HUES6 (cell line): ENCODE results near the gene TRIP13.
"Not testable (repeated sequence)": the region's sequence is repeated elsewhere in the genome, so short reads cannot be mapped to it uniquely, and the experiment has no call there.

Experiments used
- H3K27ac ChIP-seq: 2 replicates; pipeline ENCODE4 v1.7.0; 2013; ENCODE audit warnings: low read depth, mild to moderate bottlenecking, low read length, inconsistent platforms
- H3K27me3 ChIP-seq: 2 replicates; pipeline ENCODE4 v1.6.1; 2013; ENCODE audit warnings: low read length; ENCODE audit not compliant: control insufficient read depth, insufficient read depth
- H3K36me3 ChIP-seq: 2 replicates; pipeline ENCODE4 v1.6.1; 2013; ENCODE audit warnings: low read length; ENCODE audit not compliant: control insufficient read depth, insufficient read depth
- H3K4me1 ChIP-seq: 2 replicates; pipeline ENCODE4 v1.6.1; 2013; ENCODE audit warnings: low read length; ENCODE audit not compliant: control insufficient read depth, insufficient read depth
- H3K4me3 ChIP-seq: 2 replicates; pipeline ENCODE4 v1.5.1; 2013; ENCODE audit warnings: low read depth, low read length
- H3K9ac ChIP-seq: one replicate; pipeline ENCODE4 v1.6.1; 2013; ENCODE audit warnings: mild to moderate bottlenecking, low read length
- H3K9me3 ChIP-seq: 2 replicates; pipeline ENCODE4 v1.6.1; 2013; ENCODE audit warnings: low read depth, low read length; ENCODE audit not compliant: control insufficient read depth, insufficient read depth

The TRIP13 gene

GRCh38 chr5:876398-877365 lies 16.0 kb upstream of the TRIP13 start:
- Histone ChIP-seq H3K27ac (no peak overlapping the region), H3K4me1 (no peaks in the 10 kb centered on the region), H3K4me3 (no peak overlapping the region), H3K27me3 (no peaks in the 10 kb centered on the region), H3K9ac (no peak overlapping the region), H3K9me3 (no peaks in the 10 kb centered on the region), H3K36me3 (peaks cover 78% of the 10 kb centered on the region)

GRCh38 chr5:878125-878524 lies 14.6 kb upstream of the TRIP13 start:
- Histone ChIP-seq H3K9me3 (no peaks in the 10 kb centered on the region), H3K4me1 (no peaks in the 10 kb centered on the region), H3K9ac (no peak overlapping the region), H3K27me3 (no peaks in the 10 kb centered on the region), H3K4me3 (no peak overlapping the region), H3K36me3 (peaks cover 78% of the 10 kb centered on the region), H3K27ac (no peak overlapping the region)

GRCh38 chr5:878677-879076 lies 14.0 kb upstream of the TRIP13 start:
- peaks cover 78% of the 10 kb centered on the region for H3K36me3 ChIP-seq
- not testable (repeated sequence) for H3K4me1 ChIP-seq, H3K27ac ChIP-seq, H3K9ac ChIP-seq, H3K9me3 ChIP-seq, H3K27me3 ChIP-seq, H3K4me3 ChIP-seq

GRCh38 chr5:880816-881550 lies 11.7 kb upstream of the TRIP13 start:
- Histone ChIP-seq H3K36me3 (peaks cover 80% of the 10 kb centered on the region), H3K27ac (no peak overlapping the region), H3K27me3 (no peaks in the 10 kb centered on the region), H3K9me3 (no peaks in the 10 kb centered on the region), H3K4me1 (no peaks in the 10 kb centered on the region), H3K9ac (no peak overlapping the region), H3K4me3 (no peak overlapping the region)

- Histone ChIP-seq H3K9me3 (no peaks in the 10 kb centered on the region), H3K4me3 (no peak overlapping the region), H3K27ac (no peak overlapping the region), H3K27me3 (no peaks in the 10 kb centered on the region), H3K36me3 (peaks cover 80% of the 10 kb centered on the region), H3K9ac (no peak overlapping the region), H3K4me1 (no peaks in the 10 kb centered on the region)
These were observed 11.1 kb upstream of the TRIP13 start for GRCh38 chr5:881551-881935.

- Histone ChIP-seq H3K36me3 (peaks cover 80% of the 10 kb centered on the region), H3K9me3 (no peaks in the 10 kb centered on the region), H3K9ac (no peak overlapping the region), H3K4me3 (no peak overlapping the region), H3K27ac (no peak overlapping the region), H3K4me1 (no peaks in the 10 kb centered on the region), H3K27me3 (no peaks in the 10 kb centered on the region)
These were observed 10.2 kb upstream of the TRIP13 start for GRCh38 chr5:882253-883183.

- no peak overlapping the region for H3K9ac ChIP-seq
- H3K36me3 ChIP-seq, result peaks cover 83% of the 10 kb centered on the region
- no peak overlapping the region for H3K4me3 ChIP-seq
- no peaks in the 10 kb centered on the region for H3K4me1 ChIP-seq
- no peaks in the 10 kb centered on the region for H3K9me3 ChIP-seq
- H3K27me3 ChIP-seq, result no peaks in the 10 kb centered on the region
- no peak overlapping the region for H3K27ac ChIP-seq
These were observed 9.1 kb upstream of the TRIP13 start for GRCh38 chr5:883475-884181.

GRCh38 chr5:884345-885126 lies 8.1 kb upstream of the TRIP13 start:
- Histone ChIP-seq H3K4me3 (no peak overlapping the region), H3K9me3 (no peaks in the 10 kb centered on the region), H3K27me3 (no peaks in the 10 kb centered on the region), H3K36me3 (peaks cover 92% of the 10 kb centered on the region), H3K27ac (no peak overlapping the region), H3K4me1 (no peaks in the 10 kb centered on the region), H3K9ac (no peak overlapping the region)

- no peaks in the 10 kb centered on the region for H3K9me3 ChIP-seq
- peaks cover 97% of the 10 kb centered on the region for H3K36me3 ChIP-seq
- H3K27ac ChIP-seq, result no peak overlapping the region
These were observed 7.6 kb upstream of the TRIP13 start for GRCh38 chr5:885127-885442.

GRCh38 chr5:885529-885928 lies 7.2 kb upstream of the TRIP13 start:
- no peak overlapping the region for H3K27ac ChIP-seq
- no peak overlapping the region for H3K9ac ChIP-seq
- H3K4me1 ChIP-seq, result no peaks in the 10 kb centered on the region
- no peaks in the 10 kb centered on the region for H3K9me3 ChIP-seq
- peaks cover 100% of the 10 kb centered on the region for H3K36me3 ChIP-seq
- no peak overlapping the region for H3K4me3 ChIP-seq
- no peaks in the 10 kb centered on the region for H3K27me3 ChIP-seq

More at GRCh38 chr5:885127-885442, 7.6 kb upstream of the TRIP13 start:
- H3K9ac ChIP-seq, result no peak overlapping the region
- H3K4me1 ChIP-seq, result no peaks in the 10 kb centered on the region
- no peaks in the 10 kb centered on the region for H3K27me3 ChIP-seq
- H3K4me3 ChIP-seq, result no peak overlapping the region
